GM23338 (cell line): ENCODE data around the gene RPUSD3.

ENCODE experiments used
- CREB1 ChIP-seq: fragments of 250-450 bp; sonication (Bioruptor Pico); IDR thresholded peaks from 2 replicates; pipeline ENCODE4 v1.5.0; 2020; ENCODE audit warnings: low read depth, mild to moderate bottlenecking, moderate library complexity
- EZH2 ChIP-seq: fragments of 200-600 bp; sonication (generic); IDR thresholded peaks from one replicate; pipeline ENCODE4 v1.8.0; 2017; ENCODE audit warnings: antibody characterized with exemption, mild to moderate bottlenecking, low read depth; ENCODE audit not compliant: unreplicated experiment
- EZH2phosphoT487 ChIP-seq: fragments of 200-600 bp; sonication (generic); IDR thresholded peaks from one replicate; pipeline ENCODE4 v1.8.1; 2018; ENCODE audit warnings: antibody characterized with exemption; ENCODE audit not compliant: unreplicated experiment
- JUNB ChIP-seq: IDR thresholded peaks from one replicate; pipeline ENCODE4 v1.6.1; 2016; ENCODE audit warnings: antibody characterized with exemption; ENCODE audit not compliant: unreplicated experiment
- NANOG ChIP-seq: IDR thresholded peaks from 2 replicates; pipeline ENCODE4 v1.6.1; 2016; ENCODE audit warnings: antibody characterized with exemption, borderline replicate concordance
- POLR2AphosphoS5 ChIP-seq: IDR thresholded peaks from 2 replicates; pipeline ENCODE4 v1.6.1; 2016; ENCODE audit warnings: antibody characterized with exemption, low read depth
- STAT1 ChIP-seq: IDR thresholded peaks from one replicate; pipeline ENCODE4 v1.6.1; 2016; ENCODE audit warnings: antibody characterized with exemption; ENCODE audit not compliant: unreplicated experiment
- TF ChIP-seq, protein P1 (sequence below), 2 experiments: fragments of 200-600 bp in 1 of 2; sonication (generic) in 1 of 2; conservative IDR thresholded peaks; 2 replicates each; pipeline versions ENCODE4 v1.5.1 to v1.6.1; 2016 to 2017; ENCODE audit warnings: antibody characterized with exemption in 2 of 2, low read depth in 2 of 2, mild to moderate bottlenecking in 2 of 2, moderate library complexity in 1 of 2
- TF ChIP-seq, protein P2 (sequence below): IDR thresholded peaks from one replicate; pipeline ENCODE4 v1.6.1; 2018; ENCODE audit warnings: antibody characterized with exemption; ENCODE audit not compliant: unreplicated experiment
- TF ChIP-seq, protein P3 (sequence below): IDR thresholded peaks from 2 replicates; pipeline ENCODE4 v1.6.1; 2016; ENCODE audit warnings: antibody characterized with exemption

DNA sequence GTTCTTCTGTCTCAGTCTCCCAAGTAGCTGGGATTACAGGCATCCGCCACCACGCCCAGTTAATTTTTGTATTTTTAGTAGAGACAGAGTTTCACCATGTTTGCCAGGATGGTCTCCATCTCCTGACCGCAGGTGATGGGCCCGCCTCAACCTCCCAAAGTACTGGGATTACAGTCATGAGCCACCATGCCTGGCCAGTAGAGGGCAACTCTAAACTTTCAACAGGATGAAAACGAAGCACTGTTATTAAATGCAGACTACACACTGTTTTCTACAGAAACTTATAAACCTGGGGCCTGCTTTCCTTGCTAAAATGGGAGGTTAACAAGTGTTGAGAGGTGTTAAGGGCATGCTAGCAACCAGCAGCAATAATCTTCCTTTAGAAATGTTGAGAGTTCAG lies 43.3 kb downstream of the RPUSD3 start:
- no peak for TF ChIP-seq POLR2AphosphoS5
- TF ChIP-seq, protein P1, sequence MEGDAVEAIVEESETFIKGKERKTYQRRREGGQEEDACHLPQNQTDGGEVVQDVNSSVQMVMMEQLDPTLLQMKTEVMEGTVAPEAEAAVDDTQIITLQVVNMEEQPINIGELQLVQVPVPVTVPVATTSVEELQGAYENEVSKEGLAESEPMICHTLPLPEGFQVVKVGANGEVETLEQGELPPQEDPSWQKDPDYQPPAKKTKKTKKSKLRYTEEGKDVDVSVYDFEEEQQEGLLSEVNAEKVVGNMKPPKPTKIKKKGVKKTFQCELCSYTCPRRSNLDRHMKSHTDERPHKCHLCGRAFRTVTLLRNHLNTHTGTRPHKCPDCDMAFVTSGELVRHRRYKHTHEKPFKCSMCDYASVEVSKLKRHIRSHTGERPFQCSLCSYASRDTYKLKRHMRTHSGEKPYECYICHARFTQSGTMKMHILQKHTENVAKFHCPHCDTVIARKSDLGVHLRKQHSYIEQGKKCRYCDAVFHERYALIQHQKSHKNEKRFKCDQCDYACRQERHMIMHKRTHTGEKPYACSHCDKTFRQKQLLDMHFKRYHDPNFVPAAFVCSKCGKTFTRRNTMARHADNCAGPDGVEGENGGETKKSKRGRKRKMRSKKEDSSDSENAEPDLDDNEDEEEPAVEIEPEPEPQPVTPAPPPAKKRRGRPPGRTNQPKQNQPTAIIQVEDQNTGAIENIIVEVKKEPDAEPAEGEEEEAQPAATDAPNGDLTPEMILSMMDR (conservative IDR thresholded peaks at IDR 0.05; ENCODE audit: low read depth in 2 of 2) = peak; percentile 46 to 48
- no peak for TF ChIP-seq EZH2
- no peak for TF ChIP-seq CREB1 (CRISPR knock-in tag)
- TF ChIP-seq EZH2phosphoT487 = no peak
- TF ChIP-seq, protein P2, sequence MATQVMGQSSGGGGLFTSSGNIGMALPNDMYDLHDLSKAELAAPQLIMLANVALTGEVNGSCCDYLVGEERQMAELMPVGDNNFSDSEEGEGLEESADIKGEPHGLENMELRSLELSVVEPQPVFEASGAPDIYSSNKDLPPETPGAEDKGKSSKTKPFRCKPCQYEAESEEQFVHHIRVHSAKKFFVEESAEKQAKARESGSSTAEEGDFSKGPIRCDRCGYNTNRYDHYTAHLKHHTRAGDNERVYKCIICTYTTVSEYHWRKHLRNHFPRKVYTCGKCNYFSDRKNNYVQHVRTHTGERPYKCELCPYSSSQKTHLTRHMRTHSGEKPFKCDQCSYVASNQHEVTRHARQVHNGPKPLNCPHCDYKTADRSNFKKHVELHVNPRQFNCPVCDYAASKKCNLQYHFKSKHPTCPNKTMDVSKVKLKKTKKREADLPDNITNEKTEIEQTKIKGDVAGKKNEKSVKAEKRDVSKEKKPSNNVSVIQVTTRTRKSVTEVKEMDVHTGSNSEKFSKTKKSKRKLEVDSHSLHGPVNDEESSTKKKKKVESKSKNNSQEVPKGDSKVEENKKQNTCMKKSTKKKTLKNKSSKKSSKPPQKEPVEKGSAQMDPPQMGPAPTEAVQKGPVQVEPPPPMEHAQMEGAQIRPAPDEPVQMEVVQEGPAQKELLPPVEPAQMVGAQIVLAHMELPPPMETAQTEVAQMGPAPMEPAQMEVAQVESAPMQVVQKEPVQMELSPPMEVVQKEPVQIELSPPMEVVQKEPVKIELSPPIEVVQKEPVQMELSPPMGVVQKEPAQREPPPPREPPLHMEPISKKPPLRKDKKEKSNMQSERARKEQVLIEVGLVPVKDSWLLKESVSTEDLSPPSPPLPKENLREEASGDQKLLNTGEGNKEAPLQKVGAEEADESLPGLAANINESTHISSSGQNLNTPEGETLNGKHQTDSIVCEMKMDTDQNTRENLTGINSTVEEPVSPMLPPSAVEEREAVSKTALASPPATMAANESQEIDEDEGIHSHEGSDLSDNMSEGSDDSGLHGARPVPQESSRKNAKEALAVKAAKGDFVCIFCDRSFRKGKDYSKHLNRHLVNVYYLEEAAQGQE = no peak
- no peak for TF ChIP-seq JUNB
- no peak for TF ChIP-seq STAT1
- TF ChIP-seq NANOG = no peak
- TF ChIP-seq, protein P3, sequence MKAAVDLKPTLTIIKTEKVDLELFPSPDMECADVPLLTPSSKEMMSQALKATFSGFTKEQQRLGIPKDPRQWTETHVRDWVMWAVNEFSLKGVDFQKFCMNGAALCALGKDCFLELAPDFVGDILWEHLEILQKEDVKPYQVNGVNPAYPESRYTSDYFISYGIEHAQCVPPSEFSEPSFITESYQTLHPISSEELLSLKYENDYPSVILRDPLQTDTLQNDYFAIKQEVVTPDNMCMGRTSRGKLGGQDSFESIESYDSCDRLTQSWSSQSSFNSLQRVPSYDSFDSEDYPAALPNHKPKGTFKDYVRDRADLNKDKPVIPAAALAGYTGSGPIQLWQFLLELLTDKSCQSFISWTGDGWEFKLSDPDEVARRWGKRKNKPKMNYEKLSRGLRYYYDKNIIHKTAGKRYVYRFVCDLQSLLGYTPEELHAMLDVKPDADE = no peak
